Measurements from ENCODE around the gene FADS6. TPM values are rescaled to one million over a fixed set of nuclear protein-coding genes. Genes with fewer than 3 reads are reported as not detected.
"Not testable (repeated sequence)": the region's sequence is repeated elsewhere in the genome, so short reads cannot be mapped to it uniquely, and the experiment has no call there.

Gene FADS6
- total and polyA plus RNA-seq, 2 donors (not counting 3 experiments of a cell fraction or from before 2014, with no cell fraction given) = not detected

GRCh38 chr17:74916136-74916850, 22.9 kb upstream of the FADS6 start:
- no peak for FAIRE-seq
- Histone ChIP-seq H3K9me3 (replicated peaks; ENCODE audit: control insufficient read depth, insufficient read depth, low read length) (no peaks in the 10 kb centered on the region), H3K9me1 (replicated peaks; ENCODE audit: control insufficient read depth, extremely low read depth, insufficient read depth, low read length) (no peaks in the 10 kb centered on the region), H3K36me3 (ENCODE audit: control insufficient read depth in 2 of 2, extremely low read depth in 1 of 2, insufficient read depth in 2 of 2, low read length in 2 of 2) (no peaks in the 10 kb centered on the region), H2AFZ (ENCODE audit: low read depth, low read length) (no peak overlapping the region), H3K27ac (ENCODE audit: insufficient read depth, low read depth, low read length) (no peak overlapping the region), H3K79me2 (ENCODE audit: control insufficient read depth, insufficient read depth, low read length) (no peaks in the 10 kb centered on the region), H3K9ac (replicated peaks; ENCODE audit: extremely low read depth, insufficient read depth, low read length) (no peak overlapping the region), H3K27me3 (ENCODE audit: control insufficient read depth in 2 of 2, insufficient read depth in 2 of 2, low read length in 2 of 2) (no peaks in the 10 kb centered on the region), H3K4me3 (replicated peaks in 1 of 3; ENCODE audit: insufficient read depth in 1 of 3, low read depth in 1 of 3, low read length in 3 of 3) (no peak overlapping the region), H3K4me2 (ENCODE audit: insufficient read depth, low read length) (no peak overlapping the region), H3K4me1 (ENCODE audit: control insufficient read depth, extremely low read depth, insufficient read depth, low read length) (no peaks in the 10 kb centered on the region), H4K20me1 (replicated peaks; ENCODE audit: control insufficient read depth, extremely low read depth, insufficient read depth, low read length) (no peaks in the 10 kb centered on the region)
- intact Hi-C loops (cut with micrococcal nuclease) (no loop called here), dilution Hi-C loops (cut with MboI; ENCODE audit: extremely low pct_ligation_motif_present, low sequenced_read_pairs) (no loop called here)
- BruUV-seq (replicated peaks) = no TSS peak
- ChIA-PET POLR2A (no interaction called here), CTCF (no interaction called here)
- DNase-seq (ENCODE audit: low read depth, low spot score) = no peak
- TF ChIP-seq GATA2 (IDR thresholded peaks at IDR 0.05; ENCODE audit: insufficient read depth, insufficient read length, low read depth, low read length) (no peak), EZH2 (IDR thresholded peaks at IDR 0.05; ENCODE audit: borderline replicate concordance, low read depth, low read length, severe bottlenecking) (no peak)

- FAIRE-seq; H3K4me3 ChIP-seq (replicated peaks in 1 of 3; ENCODE audit: insufficient read depth in 1 of 3, low read depth in 1 of 3, low read length in 3 of 3); H3K79me2 ChIP-seq (ENCODE audit: control insufficient read depth, insufficient read depth, low read length); BruUV-seq (replicated peaks); H3K9me1 ChIP-seq (replicated peaks; ENCODE audit: control insufficient read depth, extremely low read depth, insufficient read depth, low read length); intact Hi-C loops (cut with micrococcal nuclease); DNase-seq (ENCODE audit: low read depth, low spot score); H4K20me1 ChIP-seq (replicated peaks; ENCODE audit: control insufficient read depth, extremely low read depth, insufficient read depth, low read length); H3K9me3 ChIP-seq (replicated peaks; ENCODE audit: control insufficient read depth, insufficient read depth, low read length); H3K27me3 ChIP-seq (ENCODE audit: control insufficient read depth in 2 of 2, insufficient read depth in 2 of 2, low read length in 2 of 2); H3K9ac ChIP-seq (replicated peaks; ENCODE audit: extremely low read depth, insufficient read depth, low read length); POLR2A ChIA-PET; H3K27ac ChIP-seq (ENCODE audit: insufficient read depth, low read depth, low read length); H3K4me1 ChIP-seq (ENCODE audit: control insufficient read depth, extremely low read depth, insufficient read depth, low read length); H3K4me2 ChIP-seq (ENCODE audit: insufficient read depth, low read length); H2AFZ ChIP-seq (ENCODE audit: low read depth, low read length); H3K36me3 ChIP-seq (ENCODE audit: control insufficient read depth in 2 of 2, extremely low read depth in 1 of 2, insufficient read depth in 2 of 2, low read length in 2 of 2); CTCF ChIA-PET; dilution Hi-C loops (cut with MboI; ENCODE audit: extremely low pct_ligation_motif_present, low sequenced_read_pairs): not testable (repeated sequence)
These were observed 18.0 kb upstream of the FADS6 start for GRCh38 chr17:74911423-74911822.

- H3K36me3 ChIP-seq (ENCODE audit: control insufficient read depth in 2 of 2, extremely low read depth in 1 of 2, insufficient read depth in 2 of 2, low read length in 2 of 2); H3K27ac ChIP-seq (ENCODE audit: insufficient read depth, low read depth, low read length); H3K4me1 ChIP-seq (ENCODE audit: control insufficient read depth, extremely low read depth, insufficient read depth, low read length); H3K27me3 ChIP-seq (ENCODE audit: control insufficient read depth in 2 of 2, insufficient read depth in 2 of 2, low read length in 2 of 2); POLR2A ChIA-PET; H2AFZ ChIP-seq (ENCODE audit: low read depth, low read length); H3K9me3 ChIP-seq (replicated peaks; ENCODE audit: control insufficient read depth, insufficient read depth, low read length); FAIRE-seq; DNase-seq (ENCODE audit: low read depth, low spot score); H3K4me2 ChIP-seq (ENCODE audit: insufficient read depth, low read length); CTCF ChIA-PET; H3K4me3 ChIP-seq (replicated peaks in 1 of 3; ENCODE audit: insufficient read depth in 1 of 3, low read depth in 1 of 3, low read length in 3 of 3); intact Hi-C loops (cut with micrococcal nuclease); H3K9me1 ChIP-seq (replicated peaks; ENCODE audit: control insufficient read depth, extremely low read depth, insufficient read depth, low read length); dilution Hi-C loops (cut with MboI; ENCODE audit: extremely low pct_ligation_motif_present, low sequenced_read_pairs); H3K9ac ChIP-seq (replicated peaks; ENCODE audit: extremely low read depth, insufficient read depth, low read length); BruUV-seq (replicated peaks); H4K20me1 ChIP-seq (replicated peaks; ENCODE audit: control insufficient read depth, extremely low read depth, insufficient read depth, low read length); H3K79me2 ChIP-seq (ENCODE audit: control insufficient read depth, insufficient read depth, low read length): not testable (repeated sequence)
These were observed 15.7 kb upstream of the FADS6 start for GRCh38 chr17:74909097-74909496.

Measured in endothelial cell of umbilical vein (primary cell).